ENCODE data around the gene C2orf42.

C2orf42 gene

GRCh38 chr2:70190418-70191243 lies at the start of gene C2orf42:
Gene C2orf42 (minus strand): TSS chr2:70191019. CDS start chr2:70181985, 9,034 bp downstream.
- Histone ChIP-seq H3K9me2 (replicated peaks; ENCODE audit: control insufficient read depth, low read length) (no peaks in the 10 kb centered on the region), H3K36me3 (ENCODE audit: control insufficient read depth, low read length) (no peaks in the 10 kb centered on the region; the same call in 1 of the 2 replicates), H3K9me3 (ENCODE audit: control insufficient read depth, insufficient read depth, low read length) (no peaks in the 10 kb centered on the region), H3K4me3 (ENCODE audit: low read length) (peak within 1 kb of the TSS; percentile 77), H3K79me2 (ENCODE audit: control insufficient read depth, low read length) (peaks cover 26% of the 10 kb centered on the region), H3K4me2 (ENCODE audit: low read length) (peak within 1 kb of the TSS; percentile 66), H4K20me1 (ENCODE audit: control insufficient read depth, insufficient read depth, low read depth, low read length) (no peaks in the 10 kb centered on the region), H3K27ac (ENCODE audit: low read depth, low read length) (peak within 1 kb of the TSS; percentile 85), H3K27me3 (ENCODE audit: control insufficient read depth, low read length) (no peaks in the 10 kb centered on the region), H3F3A (ENCODE audit: control insufficient read depth, insufficient read depth) (peaks cover 10% of the 10 kb centered on the region), H3K4me1 (ENCODE audit: control insufficient read depth, low read length) (peaks cover 11% of the 10 kb centered on the region)
- no peak for TF ChIP-seq CTCF (IDR thresholded peaks at IDR 0.05; ENCODE audit: low read depth, low read length, poor library complexity, severe bottlenecking)
- no peak for TF ChIP-seq EZH2phosphoT487 (IDR thresholded peaks at IDR 0.05; ENCODE audit: borderline replicate concordance, low read length)

GRCh38 chr2:70240599-70240998 lies 49.8 kb upstream of the C2orf42 start:
- no peaks in the 10 kb centered on the region for H3K9me3 ChIP-seq (ENCODE audit: control insufficient read depth, insufficient read depth, low read length)
- H3K27ac ChIP-seq (ENCODE audit: low read depth, low read length), result no peak overlapping the region
- H3K4me2 ChIP-seq (ENCODE audit: low read length), result no peak overlapping the region
- peaks cover 15% of the 10 kb centered on the region for H3K4me1 ChIP-seq (ENCODE audit: control insufficient read depth, low read length)
- H3K27me3 ChIP-seq (ENCODE audit: control insufficient read depth, low read length), result no peaks in the 10 kb centered on the region
- no peak overlapping the region for H3K4me3 ChIP-seq (ENCODE audit: low read length)
- peaks cover 99% of the 10 kb centered on the region for H3K79me2 ChIP-seq (ENCODE audit: control insufficient read depth, low read length)
- no peak for TF ChIP-seq EZH2phosphoT487 (IDR thresholded peaks at IDR 0.05; ENCODE audit: borderline replicate concordance, low read length)
- TF ChIP-seq CTCF (IDR thresholded peaks at IDR 0.05; ENCODE audit: low read depth, low read length, poor library complexity, severe bottlenecking), result no peak
- no peaks in the 10 kb centered on the region for H3F3A ChIP-seq (ENCODE audit: control insufficient read depth, insufficient read depth)
- no peaks in the 10 kb centered on the region for H3K9me2 ChIP-seq (replicated peaks; ENCODE audit: control insufficient read depth, low read length)
- peaks cover 58% of the 10 kb centered on the region for H3K36me3 ChIP-seq (ENCODE audit: control insufficient read depth, low read length)
- no peaks in the 10 kb centered on the region for H4K20me1 ChIP-seq (ENCODE audit: control insufficient read depth, insufficient read depth, low read depth, low read length)

- H3K4me2 ChIP-seq (ENCODE audit: low read length), result no peak overlapping the region
- H3K36me3 ChIP-seq (ENCODE audit: control insufficient read depth, low read length), result peaks cover 59% of the 10 kb centered on the region
- no peaks in the 10 kb centered on the region for H4K20me1 ChIP-seq (ENCODE audit: control insufficient read depth, insufficient read depth, low read depth, low read length)
- H3K27ac ChIP-seq (ENCODE audit: low read depth, low read length), result no peak overlapping the region
- peaks cover 3% of the 10 kb centered on the region for H3F3A ChIP-seq (ENCODE audit: control insufficient read depth, insufficient read depth)
- H3K9me2 ChIP-seq (replicated peaks; ENCODE audit: control insufficient read depth, low read length), result no peaks in the 10 kb centered on the region
- peaks cover 42% of the 10 kb centered on the region for H3K79me2 ChIP-seq (ENCODE audit: control insufficient read depth, low read length)
- peaks cover under 1% of the 10 kb centered on the region; the same call in 1 of the 2 replicates for H3K4me1 ChIP-seq (ENCODE audit: control insufficient read depth, low read length)
- H3K27me3 ChIP-seq (ENCODE audit: control insufficient read depth, low read length), result no peaks in the 10 kb centered on the region
- no peaks in the 10 kb centered on the region for H3K9me3 ChIP-seq (ENCODE audit: control insufficient read depth, insufficient read depth, low read length)
- TF ChIP-seq CTCF (IDR thresholded peaks at IDR 0.05; ENCODE audit: low read depth, low read length, poor library complexity, severe bottlenecking), result no peak
- no peak for TF ChIP-seq EZH2phosphoT487 (IDR thresholded peaks at IDR 0.05; ENCODE audit: borderline replicate concordance, low read length)
- H3K4me3 ChIP-seq (ENCODE audit: low read length), result no peak overlapping the region
These were observed 43.1 kb upstream of the C2orf42 start for GRCh38 chr2:70233926-70234325.

Measured in DOHH2 (cell line).